Mesenteric fat pad (tissue), 1 donor: ENCODE results near the gene KRTAP4-7. TPM values are rescaled to one million over a fixed set of nuclear protein-coding genes. Genes with fewer than 3 reads are reported as not detected.
"Not testable (repeated sequence)": the region's sequence is repeated elsewhere in the genome, so short reads cannot be mapped to it uniquely, and the experiment has no call there.

ENCODE experiments used
- DNase-seq: peaks from one replicate; pipeline ENCODE4 v3.0.0-alpha.2; 2020; ENCODE audit warnings: low spot score
- long read RNA-seq: library from polyadenylated mRNA; unstranded; transcript quantifications from one replicate; pipeline ENCODE4 v2.0.0, GENCODE V29; 2020
- total RNA-seq: library from RNA; stranded (reverse); fragmentation: NEBNext Ultra II Directional; extraction: Animal tissue kit (Norgen Biotek cat#: 25700); gene quantifications from one replicate; pipeline ENCODE4 v1.2.1, GENCODE V29; 2021
- donor health status: DM: yes; HTN: yes; CAD: no.

KRTAP4-7 gene
- not detected for total RNA-seq
- long read RNA-seq, result 0 reads

DNA sequence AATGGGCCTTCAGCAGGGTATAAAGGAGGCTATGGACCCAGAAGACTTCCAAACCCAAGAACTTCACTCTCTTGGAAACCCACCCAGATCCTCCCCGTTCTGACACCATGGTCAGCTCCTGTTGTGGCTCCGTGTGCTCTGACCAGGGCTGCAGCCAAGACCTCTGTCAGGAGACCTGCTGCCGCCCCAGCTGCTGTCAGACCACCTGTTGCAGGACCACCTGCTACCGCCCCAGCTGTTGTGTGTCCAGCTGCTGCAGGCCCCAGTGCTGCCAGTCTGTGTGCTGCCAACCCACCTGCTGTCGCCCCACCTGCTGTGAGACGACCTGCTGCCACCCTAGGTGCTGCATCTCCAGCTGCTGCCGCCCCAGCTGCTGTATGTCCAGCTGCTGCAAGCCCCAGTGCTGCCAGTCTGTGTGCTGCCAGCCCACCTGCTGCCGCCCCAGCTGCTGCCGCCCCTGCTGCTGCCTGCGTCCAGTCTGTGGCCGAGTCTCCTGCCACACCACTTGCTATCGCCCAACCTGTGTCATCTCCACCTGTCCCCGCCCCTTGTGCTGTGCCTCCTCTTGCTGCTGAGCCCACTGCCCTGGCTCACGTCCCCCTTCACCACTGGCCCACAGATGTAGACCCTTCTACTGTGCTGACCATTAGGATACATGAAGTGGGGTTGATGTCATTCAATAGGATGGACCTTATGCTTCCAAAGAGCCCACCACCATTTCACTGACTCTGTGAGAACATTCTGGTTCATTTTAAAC is at the start of gene KRTAP4-7:
Gene KRTAP4-7 (plus strand): TSS at position 51 of the 757 bp plus-strand sequence. CDS start 57 bp downstream, at position 108.
- not testable (repeated sequence) for DNase-seq

DNA sequence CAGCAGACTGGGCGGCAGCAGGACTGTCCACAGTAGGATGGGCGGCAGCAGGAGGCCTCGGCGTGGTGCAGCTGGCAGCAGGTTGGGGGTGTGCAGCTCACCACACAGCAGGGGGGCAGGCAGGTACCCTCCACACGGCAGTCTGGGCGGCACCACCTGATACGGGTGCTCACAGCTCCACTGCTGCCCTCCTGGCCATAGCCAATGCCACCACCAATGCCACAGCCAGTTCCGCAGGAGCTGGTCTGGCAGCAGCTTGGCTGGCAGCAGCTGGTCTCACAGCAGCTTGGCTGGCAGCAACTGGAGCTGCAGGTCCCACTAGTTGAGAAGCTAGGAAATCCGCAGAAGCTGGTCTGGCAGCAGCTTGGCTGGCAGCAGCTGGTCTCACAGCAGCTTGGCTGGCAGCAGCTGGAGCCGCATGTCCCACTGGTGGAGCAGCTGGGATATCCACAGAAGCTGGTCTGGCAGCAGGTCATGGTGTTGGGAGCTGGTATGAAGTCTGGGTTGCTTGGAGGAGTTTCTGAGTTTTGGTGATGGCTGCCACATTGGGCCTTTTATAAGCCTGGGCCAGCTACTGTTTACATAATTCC is 49.5 kb upstream of the KRTAP4-7 start, which contains the start of gene KRTAP1-3:
Gene KRTAP1-3 (minus strand): TSS at position 529 of the 590 bp plus-strand sequence. CDS start 53 bp downstream, at position 476.
- not testable (repeated sequence) for DNase-seq

DNA sequence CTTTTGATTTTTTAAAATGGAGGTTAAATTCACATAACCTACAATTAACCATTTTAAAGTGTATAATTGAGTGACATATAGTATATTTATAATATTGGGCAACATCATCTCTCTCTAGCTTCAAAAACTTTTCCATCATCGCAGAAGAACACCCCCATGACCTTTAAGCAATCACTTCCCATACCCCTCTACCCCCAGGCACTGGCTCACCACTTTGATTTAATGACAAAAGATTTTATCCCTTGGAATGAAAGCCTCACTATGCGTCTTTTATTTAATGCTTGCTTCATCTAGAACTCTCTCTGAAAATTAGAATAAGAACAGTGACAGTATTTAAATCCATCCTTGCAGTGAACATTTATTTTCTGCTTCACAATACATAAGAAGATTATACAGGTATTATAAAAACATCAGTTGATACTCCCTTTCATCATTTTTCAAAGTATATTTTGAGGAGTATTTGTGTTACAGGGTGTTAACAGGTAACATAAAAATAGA is 46.0 kb upstream of the KRTAP4-7 start:
- no peak for DNase-seq

DNA sequence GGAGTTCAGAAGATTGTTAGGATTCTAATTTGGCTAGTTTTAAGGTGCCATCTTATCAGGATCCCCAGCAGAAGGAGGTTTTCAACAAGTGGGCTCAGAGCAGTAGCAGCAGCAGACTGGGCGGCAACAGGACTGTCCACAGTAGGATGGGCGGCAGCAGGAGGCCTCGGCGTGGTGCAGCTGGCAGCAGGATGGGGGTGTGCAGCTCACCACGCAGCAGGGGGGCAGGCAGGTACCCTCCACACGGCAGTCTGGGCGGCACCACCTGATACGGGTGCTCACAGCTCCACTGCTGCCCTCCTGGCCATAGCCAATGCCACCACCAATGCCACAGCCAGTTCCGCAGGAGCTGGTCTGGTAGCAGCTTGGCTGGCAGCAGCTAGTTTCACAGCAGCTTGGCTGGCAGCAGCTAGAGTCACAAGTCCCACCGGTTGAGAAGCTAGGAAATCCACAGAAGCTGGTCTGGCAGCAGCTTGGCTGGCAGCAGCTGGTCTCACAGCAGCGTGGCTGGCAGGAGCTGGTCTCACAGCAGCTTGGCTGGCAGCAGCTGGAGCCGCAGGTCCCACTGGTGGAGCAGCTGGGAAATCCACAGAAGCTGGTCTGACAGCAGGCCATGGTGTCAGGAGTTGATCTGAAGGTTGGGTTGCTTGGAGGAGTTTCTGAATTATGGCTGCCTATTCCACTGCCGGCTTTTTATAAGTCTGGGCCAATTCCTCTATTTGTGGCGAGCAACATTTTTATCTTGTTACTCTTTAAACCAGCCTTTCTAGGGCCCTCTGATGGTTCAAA is 43.0 kb upstream of the KRTAP4-7 start, which contains the start of gene KRTAP1-1:
Gene KRTAP1-1 (minus strand): TSS at position 668 of the 789 bp plus-strand sequence. CDS start 53 bp downstream, at position 615.
- DNase-seq, result not testable (repeated sequence)

DNA sequence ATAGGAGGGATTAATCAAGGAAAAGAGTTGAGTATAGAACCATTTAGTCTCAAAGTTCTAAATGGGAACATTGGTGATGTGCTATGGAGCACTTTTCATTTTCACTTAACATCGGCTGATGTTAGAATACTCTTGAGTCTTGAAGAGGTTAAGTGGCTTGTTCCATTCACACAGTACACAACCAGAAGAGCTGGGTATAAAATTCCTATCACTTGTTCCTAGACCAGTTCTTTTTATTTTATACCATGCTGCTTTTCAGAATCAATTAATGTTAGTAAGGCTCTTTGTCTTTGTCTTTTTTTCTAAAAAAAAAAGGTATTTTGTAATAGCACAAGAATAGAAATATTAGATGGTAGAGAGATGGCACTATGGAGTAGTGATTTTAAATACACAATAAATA is 41.0 kb upstream of the KRTAP4-7 start:
- DNase-seq, result no peak

DNA sequence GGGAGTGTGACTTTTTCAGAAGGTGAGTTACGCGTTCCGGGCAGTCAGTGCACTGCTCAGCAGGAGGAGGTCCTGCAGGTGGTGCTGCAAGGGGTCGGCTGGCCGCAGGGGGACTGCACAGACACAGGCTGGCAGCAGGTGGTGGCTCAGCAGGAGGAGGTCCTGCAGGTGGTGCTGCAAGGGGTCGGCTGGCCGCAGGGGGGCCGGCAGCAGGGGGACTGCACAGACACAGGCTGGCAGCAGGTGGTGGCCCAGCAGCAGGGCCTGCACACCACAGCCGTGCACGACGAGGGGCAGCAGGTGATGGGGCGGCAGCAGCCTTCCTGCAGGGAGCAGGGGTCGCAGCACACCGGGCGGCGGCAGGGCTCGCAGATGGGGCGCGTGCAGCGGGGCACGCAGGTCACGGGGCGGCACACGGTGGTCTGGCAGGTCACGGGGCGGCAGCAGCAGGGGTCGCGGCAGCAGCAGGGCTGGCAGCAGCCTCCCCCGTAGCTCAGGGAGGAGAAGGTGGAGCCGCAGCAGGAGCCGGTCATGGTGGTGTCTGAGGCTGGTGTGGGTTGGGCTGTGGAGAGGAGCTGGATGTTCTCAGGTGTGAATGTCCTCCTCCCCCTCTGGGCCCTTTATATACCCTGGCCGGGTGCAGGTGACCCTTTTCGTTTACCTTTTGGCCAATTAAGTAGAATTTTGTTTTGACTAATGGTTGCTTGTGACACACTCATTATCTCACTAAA is 37.0 kb upstream of the KRTAP4-7 start, which contains the start of gene KRTAP2-1:
Gene KRTAP2-1 (minus strand): TSS at position 582 of the 731 bp plus-strand sequence. CDS start 49 bp downstream, at position 533.
- DNase-seq, result not testable (repeated sequence)

DNA sequence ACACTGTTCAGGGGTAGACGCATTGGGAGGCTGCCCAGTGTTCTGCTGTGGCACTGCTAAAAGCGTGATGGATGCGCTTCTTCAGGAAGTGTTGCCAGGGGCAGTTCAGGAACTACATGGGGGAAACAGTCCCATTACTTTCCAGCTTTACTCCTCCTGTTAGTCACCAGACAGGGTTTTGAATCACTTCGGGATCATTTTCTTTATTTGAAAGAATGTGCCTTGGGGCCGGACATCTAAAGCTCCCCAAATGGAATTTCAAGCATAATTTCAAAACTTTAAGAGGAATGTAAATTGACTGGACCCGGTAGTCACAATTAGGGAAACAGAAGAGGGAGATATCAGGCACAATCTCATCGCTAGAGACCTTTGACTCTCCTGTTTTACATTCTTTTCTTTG is 35.5 kb upstream of the KRTAP4-7 start:
- DNase-seq, result no peak

DNA sequence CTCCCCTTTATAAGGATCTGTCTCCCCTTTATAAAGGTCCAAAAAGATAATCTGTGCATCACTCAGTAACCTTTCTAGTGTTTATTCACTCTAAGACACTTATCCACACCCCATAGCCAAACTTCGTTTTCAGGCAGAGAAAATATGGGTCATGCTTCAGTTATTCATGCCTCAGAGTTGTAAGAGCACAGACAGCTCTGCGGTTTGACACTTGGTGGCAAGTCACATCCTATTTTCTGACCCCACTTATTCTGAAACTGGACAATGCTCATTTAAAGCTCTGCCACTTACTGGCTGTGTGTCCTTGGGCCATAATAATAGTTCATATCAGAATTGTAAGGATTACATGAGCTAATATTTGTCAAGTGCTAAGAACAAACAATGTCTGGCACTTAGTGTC is 34.8 kb upstream of the KRTAP4-7 start:
- no peak for DNase-seq

DNA sequence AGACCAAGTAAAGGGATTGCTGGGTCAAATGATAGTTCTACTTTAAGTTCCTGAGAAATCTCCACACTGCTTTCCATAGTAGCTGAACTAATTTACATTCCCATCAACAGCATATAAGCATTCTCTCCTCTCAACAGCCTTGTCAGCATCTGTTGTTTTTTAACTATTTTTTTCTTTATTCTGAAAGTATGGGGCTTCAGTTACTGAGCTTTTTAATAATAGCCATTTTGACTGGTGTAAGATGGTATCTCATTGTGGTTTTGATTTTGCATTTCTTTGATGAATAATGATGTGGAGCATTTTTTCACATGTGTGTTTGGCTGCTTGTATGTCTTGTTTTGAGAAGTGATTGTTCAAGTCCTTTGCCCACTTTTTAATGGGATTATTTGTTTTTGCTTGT is 31.4 kb upstream of the KRTAP4-7 start:
- no peak for DNase-seq

DNA sequence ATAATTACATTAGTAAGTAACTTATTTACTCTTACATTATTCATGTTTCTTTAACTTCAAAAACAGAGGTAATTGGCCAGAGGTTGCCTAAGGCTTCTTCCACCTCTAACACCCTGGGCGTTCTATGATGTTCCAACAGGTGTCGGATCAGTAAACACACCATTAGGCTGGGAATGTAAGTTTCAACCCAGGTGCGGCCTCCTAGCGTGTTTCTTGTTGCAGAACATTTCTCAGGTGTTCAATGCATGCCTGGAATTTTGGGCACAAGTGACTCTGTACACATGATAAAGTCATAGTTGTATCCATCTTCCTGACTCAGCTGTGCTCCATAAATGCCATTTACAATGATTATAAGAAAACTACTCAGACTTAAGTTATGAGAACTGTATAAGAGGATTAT is 29.9 kb upstream of the KRTAP4-7 start:
- DNase-seq, result no peak

DNA sequence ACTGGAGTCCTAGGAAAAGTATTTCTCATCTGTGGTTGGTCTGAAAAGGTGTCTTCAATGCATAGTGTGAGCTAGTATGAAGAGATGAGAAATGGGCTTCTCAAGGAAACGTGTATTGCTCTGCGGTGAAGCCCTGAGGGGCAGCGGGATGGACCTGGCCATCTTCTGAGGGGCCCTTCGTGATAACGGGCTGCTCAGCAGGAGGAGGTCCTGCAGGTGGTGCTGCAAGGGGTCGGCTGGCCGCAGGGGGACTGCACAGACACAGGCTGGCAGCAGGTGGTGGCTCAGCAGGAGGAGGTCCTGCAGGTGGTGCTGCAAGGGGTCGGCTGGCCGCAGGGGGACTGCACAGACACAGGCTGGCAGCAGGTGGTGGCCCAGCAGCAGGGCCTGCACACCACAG is 29.4 kb upstream of the KRTAP4-7 start:
- not testable (repeated sequence) for DNase-seq

DNA sequence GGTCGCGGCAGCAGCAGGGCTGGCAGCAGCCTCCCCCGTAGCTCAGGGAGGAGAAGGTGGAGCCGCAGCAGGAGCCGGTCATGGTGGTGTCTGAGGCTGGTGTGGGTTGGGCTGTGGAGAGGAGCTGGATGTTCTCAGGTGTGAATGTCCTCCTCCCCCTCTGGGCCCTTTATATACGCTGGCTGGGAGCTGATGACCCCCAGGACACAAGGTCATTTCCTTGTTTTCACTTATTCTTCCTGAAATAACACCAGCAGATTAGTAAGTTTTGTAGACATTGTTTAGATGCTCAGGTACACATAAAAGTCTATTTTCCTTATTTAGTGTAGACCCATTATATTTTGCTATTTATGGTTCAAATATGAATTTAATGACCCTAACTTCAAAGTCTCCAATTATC is 28.8 kb upstream of the KRTAP4-7 start, which contains the start of gene KRTAP2-2:
Gene KRTAP2-2 (minus strand): TSS at position 101 of the 400 bp plus-strand sequence. CDS start 19 bp downstream, at position 82.
- DNase-seq, result not testable (repeated sequence)

DNA sequence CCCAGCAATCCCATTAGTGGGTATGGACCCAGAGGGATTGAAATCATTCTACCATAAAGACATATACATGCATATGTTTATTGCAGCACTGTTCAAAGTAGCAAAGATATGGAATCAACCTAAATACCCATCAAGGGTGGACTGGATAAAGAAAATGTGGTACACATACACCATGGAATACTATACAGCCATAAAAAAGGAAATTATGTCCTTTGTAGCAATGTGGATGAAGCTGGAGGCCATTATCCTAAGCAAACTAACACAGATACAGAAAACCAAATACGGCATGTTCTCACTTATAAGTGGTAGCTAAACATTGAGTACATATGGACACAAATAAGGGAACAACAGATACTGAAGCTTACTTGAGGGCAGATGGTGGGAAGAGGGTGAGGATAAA is 26.4 kb upstream of the KRTAP4-7 start:
- no peak for DNase-seq

DNA sequence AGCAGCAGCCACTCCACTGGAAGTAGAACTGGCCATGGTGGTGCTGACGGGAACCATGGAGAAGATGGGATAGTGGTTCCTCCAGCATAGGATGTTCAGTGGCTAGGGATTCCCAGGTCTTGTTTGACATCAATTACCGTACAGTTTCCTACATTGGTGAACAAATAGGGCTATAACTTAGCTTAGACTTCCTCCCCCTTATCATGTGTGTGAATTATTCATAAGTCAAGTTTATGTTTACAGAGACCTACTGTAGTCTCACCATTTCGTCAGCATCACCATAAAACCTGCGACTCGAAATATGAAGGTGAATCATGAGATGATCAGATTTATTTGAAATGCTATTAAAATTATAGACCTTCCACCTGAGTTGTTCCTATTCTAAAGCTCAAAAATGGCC is 25.2 kb upstream of the KRTAP4-7 start:
- no peak for DNase-seq

DNA sequence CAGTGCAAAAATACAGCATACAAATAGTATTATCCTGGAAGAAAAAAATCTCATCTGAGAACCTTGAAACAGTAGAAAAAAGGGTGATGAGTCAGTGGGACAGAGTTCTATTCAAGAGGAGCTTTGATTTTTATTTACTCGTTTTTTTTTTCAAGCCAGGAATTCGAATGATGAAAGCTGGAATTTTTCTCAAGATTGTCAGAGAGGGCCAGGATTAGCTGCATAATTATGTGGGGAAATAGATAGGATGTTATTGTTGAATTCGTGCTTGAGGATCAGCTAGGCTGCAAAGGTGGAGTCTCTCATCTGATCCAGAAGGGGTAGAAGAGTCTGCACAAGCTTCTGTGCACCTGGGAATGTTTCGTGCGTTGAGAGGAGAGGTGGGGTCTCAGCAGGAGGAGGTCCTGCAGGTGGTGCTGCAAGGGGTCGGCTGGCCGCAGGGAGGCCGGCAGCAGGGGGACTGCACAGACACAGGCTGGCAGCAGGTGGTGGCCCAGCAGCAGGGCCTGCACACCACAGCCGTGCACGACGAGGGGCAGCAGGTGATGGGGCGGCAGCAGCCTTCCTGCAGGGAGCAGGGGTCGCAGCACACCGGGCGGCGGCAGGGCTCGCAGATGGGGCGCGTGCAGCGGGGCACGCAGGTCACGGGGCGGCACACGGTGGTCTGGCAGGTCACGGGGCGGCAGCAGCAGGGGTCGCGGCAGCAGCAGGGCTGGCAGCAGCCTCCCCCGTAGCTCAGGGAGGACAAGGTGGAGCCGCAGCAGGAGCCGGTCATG is 24.5 kb upstream of the KRTAP4-7 start:
- not testable (repeated sequence) for DNase-seq

DNA sequence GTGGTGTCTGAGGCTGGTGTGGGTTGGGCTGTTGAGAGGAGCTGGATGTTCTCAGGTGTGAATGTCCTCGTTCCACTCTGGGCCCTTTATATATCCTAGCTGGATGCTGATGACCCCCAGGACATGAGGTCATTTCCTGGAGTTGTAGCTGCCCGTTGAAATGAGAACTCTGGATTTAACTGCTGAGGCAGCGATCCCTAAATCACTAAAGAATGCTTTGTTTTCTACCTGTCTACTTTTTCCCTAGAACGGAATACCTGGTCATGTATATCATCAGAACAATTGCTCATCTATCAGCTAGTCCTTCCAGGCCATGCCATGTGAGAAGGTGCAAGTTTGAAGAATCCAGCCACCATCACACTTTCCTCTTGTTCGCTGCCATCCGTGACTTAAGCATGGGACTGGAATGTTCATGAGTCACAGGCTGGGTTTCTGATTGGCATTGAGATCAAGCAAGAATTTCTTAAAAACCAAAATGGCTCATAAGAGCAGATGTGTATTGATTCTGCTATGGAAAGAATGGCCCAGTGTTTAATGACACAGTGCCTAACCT is 23.8 kb upstream of the KRTAP4-7 start, which contains the start of gene KRTAP2-3:
Gene KRTAP2-3 (minus strand): TSS at position 63 of the 553 bp plus-strand sequence. CDS start 64 bp downstream, outside the sequence.
- DNase-seq, result no peak

DNA sequence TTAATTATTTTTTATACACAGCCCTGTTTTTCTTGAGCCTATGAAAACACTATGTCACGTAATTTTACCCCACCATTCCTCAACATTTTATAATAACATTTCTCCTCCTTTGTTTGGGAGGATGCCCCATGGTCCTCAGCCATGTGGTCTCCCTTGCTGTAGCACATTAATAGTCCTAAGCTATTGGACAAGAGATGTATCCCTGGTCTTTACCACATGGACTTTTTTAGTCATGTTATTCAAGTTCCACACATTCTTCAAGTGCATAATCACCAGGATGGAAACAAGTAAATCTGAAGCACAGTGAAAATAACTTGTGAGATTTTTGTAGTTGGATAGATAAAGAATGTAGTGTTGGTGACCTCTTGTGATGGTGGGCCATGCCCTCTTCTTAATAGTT is 22.0 kb upstream of the KRTAP4-7 start:
- no peak for DNase-seq

DNA sequence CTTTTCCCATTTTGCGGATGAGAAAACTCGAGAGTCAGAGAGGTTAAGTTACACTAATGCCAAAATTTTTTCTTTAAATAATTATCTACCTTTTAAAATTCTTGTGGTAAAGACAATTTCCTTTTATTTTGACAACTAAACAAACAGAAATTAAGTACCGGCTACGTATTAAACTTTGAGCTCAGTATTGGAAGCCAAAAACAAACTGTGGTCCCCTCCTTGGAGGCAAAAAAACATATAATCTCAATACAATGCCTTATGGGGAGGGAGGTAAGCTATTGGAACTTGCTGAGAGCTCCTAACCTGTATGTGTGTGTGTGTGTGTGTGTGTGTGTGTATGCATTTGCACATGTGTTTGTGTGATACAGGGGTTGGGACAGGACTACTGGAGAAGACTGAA is 20.5 kb upstream of the KRTAP4-7 start:
- DNase-seq, result no peak

DNA sequence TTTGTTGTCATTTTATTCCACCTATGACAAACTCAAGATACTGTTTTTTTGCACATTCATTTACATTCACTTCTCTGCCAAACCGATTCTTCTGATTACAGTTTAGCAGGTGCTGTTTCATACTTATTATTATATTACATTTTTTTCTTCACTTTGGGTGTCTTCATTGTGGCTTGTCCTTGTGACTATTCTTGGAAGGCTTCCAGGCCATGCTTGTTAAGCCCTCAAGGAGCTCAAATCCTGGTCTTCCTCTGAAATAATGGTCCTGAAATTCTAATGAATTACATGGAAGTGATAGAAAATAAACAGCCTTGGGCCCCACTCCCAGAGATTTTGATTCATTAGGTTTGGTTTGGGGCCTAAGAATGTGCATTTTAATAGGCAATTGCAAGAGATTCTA is 19.6 kb upstream of the KRTAP4-7 start:
- DNase-seq, result no peak
